Hepatocyte (in vitro differentiated cells): ENCODE measurements around the gene PTPRD. TPM values are rescaled to one million over a fixed set of nuclear protein-coding genes. Genes with fewer than 3 reads are reported as not detected.

Experiments
- DNase-seq: peaks from one replicate; pipeline ENCODE4 v3.0.0-alpha.2; 2016; ENCODE audit warnings: low spot score
- H2AFZ ChIP-seq: fragments of 200-600 bp; sonication (generic); 2 replicates; pipeline ENCODE4 v1.6.0; 2016; ENCODE audit warnings: antibody characterized with exemption, mild to moderate bottlenecking
- H3K27ac ChIP-seq: fragments of 200-600 bp; sonication (generic); 2 replicates; pipeline ENCODE4 v1.5.1; 2016; ENCODE audit warnings: mild to moderate bottlenecking
- H3K27me3 ChIP-seq: fragments of 200-600 bp; sonication (generic); 2 replicates; pipeline ENCODE4 v1.6.1; 2016
- H3K36me3 ChIP-seq: fragments of 200-600 bp; sonication (generic); replicated peaks from 2 replicates; pipeline ENCODE4 v1.5.1; 2016; ENCODE audit warnings: low read depth; ENCODE audit not compliant: insufficient read depth
- H3K4me1 ChIP-seq: fragments of 200-600 bp; sonication (generic); 2 replicates; pipeline ENCODE4 v1.5.1; 2016; ENCODE audit warnings: mild to moderate bottlenecking, moderate library complexity; ENCODE audit not compliant: insufficient read depth
- H3K4me2 ChIP-seq: fragments of 200-600 bp; sonication (generic); 2 replicates; pipeline ENCODE4 v1.6.0; 2016
- H3K4me3 ChIP-seq: fragments of 200-600 bp; sonication (generic); 2 replicates; pipeline ENCODE4 v1.5.1; 2016; ENCODE audit warnings: mild to moderate bottlenecking
- H3K79me2 ChIP-seq: fragments of 200-600 bp; sonication (generic); 2 replicates; pipeline ENCODE4 v1.6.0; 2017; ENCODE audit warnings: mild to moderate bottlenecking
- H3K9me2 ChIP-seq: fragments of 200-600 bp; sonication (generic); replicated peaks from 2 replicates; pipeline ENCODE4 v1.6.0; 2017; ENCODE audit warnings: mild to moderate bottlenecking; ENCODE audit not compliant: insufficient read depth
- H3K9me3 ChIP-seq: fragments of 200-600 bp; sonication (generic); 2 replicates; pipeline ENCODE4 v1.5.1; 2016; ENCODE audit warnings: low read depth, mild to moderate bottlenecking
- H4K20me1 ChIP-seq: fragments of 200-600 bp; sonication (generic); 2 replicates; pipeline ENCODE4 v1.6.0; 2016; ENCODE audit warnings: mild to moderate bottlenecking; ENCODE audit not compliant: insufficient read depth, poor library complexity, severe bottlenecking
- EZH2 ChIP-seq: fragments of 200-600 bp; sonication (generic); IDR thresholded peaks from 2 replicates; pipeline ENCODE4 v1.6.1; 2016; ENCODE audit warnings: antibody characterized with exemption, mild to moderate bottlenecking, borderline replicate concordance
- EZH2phosphoT487 ChIP-seq: fragments of 200-600 bp; sonication (generic); IDR thresholded peaks from one replicate; pipeline ENCODE4 v1.6.1; 2018; ENCODE audit warnings: antibody characterized with exemption, mild to moderate bottlenecking, low read depth, moderate library complexity; ENCODE audit not compliant: unreplicated experiment, severe bottlenecking
- WGBS: methylation state at CpG from one replicate; pipeline ENCODE4 v1.1.6; 2016; ENCODE audit warnings: low lambda C conversion rate; ENCODE audit errors: missing lambda C conversion rate; 5-methylcytosine and 5-hydroxymethylcytosine counted together
- polyA plus RNA-seq: library from polyadenylated mRNA; unstranded; fragments of >200 nt; fragmentation: Nextera tagmentation; extraction: Ambion mirVana; gene quantifications from 2 replicates; pipeline ENCODE4 v1.2.1, GENCODE V29; 2016
- total RNA-seq: library from RNA; depleted of rRNA; stranded (reverse); fragments of >200 nt; gene quantifications from 2 replicates; pipeline ENCODE4 v1.2.3, GENCODE V29; 2014
- TF ChIP-seq, protein P1 (sequence below): fragments of 200-600 bp; sonication (generic); IDR thresholded peaks from 2 replicates; pipeline ENCODE4 v1.5.1; 2016; ENCODE audit warnings: antibody characterized with exemption, mild to moderate bottlenecking; ENCODE audit not compliant: poor library complexity

PTPRD gene
- total and polyA plus RNA-seq, 2 experiments from 2014 or later = 6.5 to 77.6 TPM

DNA sequence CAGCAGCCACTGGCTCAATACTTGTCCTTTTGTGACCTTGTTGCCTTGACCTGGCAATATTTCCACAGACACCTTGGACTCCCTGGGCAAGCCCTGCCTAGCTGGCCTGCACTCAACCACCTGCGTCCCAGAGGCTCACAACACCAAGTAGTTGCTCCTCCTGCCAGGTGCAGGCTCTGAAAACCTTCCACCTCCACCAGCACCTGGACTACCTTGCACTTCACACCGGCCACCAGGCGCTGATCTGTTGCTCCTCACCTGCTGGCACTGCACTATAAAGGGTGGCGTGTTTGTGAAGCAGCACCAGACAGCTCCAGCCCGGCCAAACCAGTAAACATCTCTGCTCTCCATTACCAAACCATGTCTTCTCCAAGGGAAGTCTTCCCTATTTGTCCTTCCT is 997.7 kb downstream of the PTPRD start:
- Histone ChIP-seq H3K27ac (no peak overlapping the region), H3K9me2 (no peaks in the 10 kb centered on the region), H4K20me1 (no peaks in the 10 kb centered on the region), H3K9me3 (no peaks in the 10 kb centered on the region), H3K79me2 (no peaks in the 10 kb centered on the region), H3K36me3 (no peaks in the 10 kb centered on the region), H2AFZ (no peak overlapping the region), H3K27me3 (no peaks in the 10 kb centered on the region), H3K4me2 (no peak overlapping the region), H3K4me3 (no peak overlapping the region), H3K4me1 (no peaks in the 10 kb centered on the region)
- 88% methylated on average over 5 of the region's 5 CpGs for WGBS
- TF ChIP-seq EZH2 = no peak
- TF ChIP-seq, protein P1, sequence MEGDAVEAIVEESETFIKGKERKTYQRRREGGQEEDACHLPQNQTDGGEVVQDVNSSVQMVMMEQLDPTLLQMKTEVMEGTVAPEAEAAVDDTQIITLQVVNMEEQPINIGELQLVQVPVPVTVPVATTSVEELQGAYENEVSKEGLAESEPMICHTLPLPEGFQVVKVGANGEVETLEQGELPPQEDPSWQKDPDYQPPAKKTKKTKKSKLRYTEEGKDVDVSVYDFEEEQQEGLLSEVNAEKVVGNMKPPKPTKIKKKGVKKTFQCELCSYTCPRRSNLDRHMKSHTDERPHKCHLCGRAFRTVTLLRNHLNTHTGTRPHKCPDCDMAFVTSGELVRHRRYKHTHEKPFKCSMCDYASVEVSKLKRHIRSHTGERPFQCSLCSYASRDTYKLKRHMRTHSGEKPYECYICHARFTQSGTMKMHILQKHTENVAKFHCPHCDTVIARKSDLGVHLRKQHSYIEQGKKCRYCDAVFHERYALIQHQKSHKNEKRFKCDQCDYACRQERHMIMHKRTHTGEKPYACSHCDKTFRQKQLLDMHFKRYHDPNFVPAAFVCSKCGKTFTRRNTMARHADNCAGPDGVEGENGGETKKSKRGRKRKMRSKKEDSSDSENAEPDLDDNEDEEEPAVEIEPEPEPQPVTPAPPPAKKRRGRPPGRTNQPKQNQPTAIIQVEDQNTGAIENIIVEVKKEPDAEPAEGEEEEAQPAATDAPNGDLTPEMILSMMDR = no peak
- TF ChIP-seq EZH2phosphoT487 = no peak
- DNase-seq = no peak

DNA sequence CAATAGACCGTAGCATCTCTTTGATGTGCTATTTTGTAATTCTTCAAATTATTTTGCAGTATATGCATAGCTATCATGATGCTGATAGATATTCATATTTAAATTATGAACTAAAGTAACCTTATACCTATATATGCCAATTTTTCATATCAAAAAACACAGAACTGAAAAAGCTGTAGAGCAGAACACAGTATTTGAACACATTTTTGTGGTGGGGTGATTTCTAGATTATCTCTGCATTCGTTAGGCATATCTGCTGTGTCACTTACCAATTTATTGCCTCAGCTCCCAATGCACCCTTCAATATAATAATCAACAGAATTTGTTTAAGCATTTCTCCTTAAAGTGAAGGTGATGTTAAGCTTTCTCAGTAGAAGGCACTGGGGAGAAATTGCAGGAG is 998.2 kb downstream of the PTPRD start:
- H3K27me3 ChIP-seq = no peaks in the 10 kb centered on the region
- TF ChIP-seq EZH2phosphoT487 (no peak), EZH2 (no peak)
- TF ChIP-seq, protein P1 = no peak
- no peak overlapping the region for H3K4me2 ChIP-seq
- no peak overlapping the region for H2AFZ ChIP-seq
- WGBS = 89% methylated on average over 2 of the region's 2 CpGs
- H3K79me2 ChIP-seq = no peaks in the 10 kb centered on the region
- H3K9me2 ChIP-seq = no peaks in the 10 kb centered on the region
- H3K4me1 ChIP-seq = no peaks in the 10 kb centered on the region
- no peak overlapping the region for H3K4me3 ChIP-seq
- H4K20me1 ChIP-seq = no peaks in the 10 kb centered on the region
- H3K36me3 ChIP-seq = no peaks in the 10 kb centered on the region
- H3K27ac ChIP-seq = no peak overlapping the region
- DNase-seq = no peak
- H3K9me3 ChIP-seq = no peaks in the 10 kb centered on the region

DNA sequence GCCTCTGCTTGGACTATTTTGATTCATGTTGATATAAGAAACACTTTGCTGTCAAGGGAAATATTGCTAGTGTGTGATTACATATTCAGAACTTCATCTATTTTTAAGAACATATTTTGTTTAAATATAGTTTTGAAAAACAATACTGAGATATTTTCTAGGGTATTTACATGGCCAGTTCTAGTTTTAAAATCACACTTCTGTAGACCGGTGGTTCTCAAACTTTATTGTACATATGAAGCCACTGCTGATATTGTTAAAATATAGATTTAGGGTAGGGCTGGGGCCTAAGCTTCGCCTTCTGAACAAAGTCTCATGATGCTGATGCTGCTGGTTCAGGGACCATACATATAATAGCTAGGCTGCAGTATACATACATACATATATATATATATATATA is 1000.0 kb downstream of the PTPRD start:
- no peaks in the 10 kb centered on the region for H3K79me2 ChIP-seq
- TF ChIP-seq, protein P1 = no peak
- TF ChIP-seq EZH2phosphoT487 (no peak), EZH2 (no peak)
- no peaks in the 10 kb centered on the region for H4K20me1 ChIP-seq
- no peaks in the 10 kb centered on the region for H3K27me3 ChIP-seq
- no peaks in the 10 kb centered on the region for H3K9me2 ChIP-seq
- no peaks in the 10 kb centered on the region for H3K36me3 ChIP-seq
- H2AFZ ChIP-seq = no peak overlapping the region
- H3K27ac ChIP-seq = no peak overlapping the region
- H3K4me1 ChIP-seq = no peaks in the 10 kb centered on the region
- no peaks in the 10 kb centered on the region for H3K9me3 ChIP-seq
- no peak overlapping the region for H3K4me3 ChIP-seq
- H3K4me2 ChIP-seq = no peak overlapping the region
- WGBS = 95% methylated on average over 2 of the region's 2 CpGs
- DNase-seq = no peak

DNA sequence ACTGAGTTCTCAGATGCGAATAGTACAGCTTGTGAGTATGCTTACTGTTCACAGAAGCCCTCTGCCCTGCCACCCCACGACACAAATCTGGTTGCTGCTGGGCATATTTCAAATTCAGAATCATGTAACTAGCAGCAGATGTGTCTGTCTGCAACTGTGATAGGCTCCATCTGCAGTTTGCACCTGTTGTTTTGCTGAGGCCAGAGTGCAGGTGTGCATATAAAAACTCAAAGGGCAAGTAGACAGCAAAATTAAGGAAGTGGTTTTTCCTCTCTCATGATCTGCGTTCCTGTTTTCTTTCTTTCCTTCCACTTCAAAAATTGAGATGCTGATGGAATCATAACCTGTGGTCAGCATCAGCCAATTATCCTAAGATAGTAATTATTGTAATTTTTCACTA is 1000.5 kb downstream of the PTPRD start:
- no peaks in the 10 kb centered on the region for H3K9me3 ChIP-seq
- DNase-seq = no peak
- WGBS = 77% methylated on average over 3 of the region's 3 CpGs
- H3K4me3 ChIP-seq = no peak overlapping the region
- H3K9me2 ChIP-seq = no peaks in the 10 kb centered on the region
- no peak overlapping the region for H2AFZ ChIP-seq
- TF ChIP-seq EZH2 = no peak
- TF ChIP-seq, protein P1 = no peak
- TF ChIP-seq EZH2phosphoT487 = no peak
- H3K27ac ChIP-seq = no peak overlapping the region
- H3K36me3 ChIP-seq = no peaks in the 10 kb centered on the region
- H3K4me1 ChIP-seq = no peaks in the 10 kb centered on the region
- H4K20me1 ChIP-seq = no peaks in the 10 kb centered on the region
- no peaks in the 10 kb centered on the region for H3K27me3 ChIP-seq
- H3K79me2 ChIP-seq = no peaks in the 10 kb centered on the region
- H3K4me2 ChIP-seq = no peak overlapping the region
